ENCODE data around the gene CITED4.
"Not testable (repeated sequence)": the region's sequence is repeated elsewhere in the genome, so short reads cannot be mapped to it uniquely, and the experiment has no call there.

Gene CITED4, protein sequence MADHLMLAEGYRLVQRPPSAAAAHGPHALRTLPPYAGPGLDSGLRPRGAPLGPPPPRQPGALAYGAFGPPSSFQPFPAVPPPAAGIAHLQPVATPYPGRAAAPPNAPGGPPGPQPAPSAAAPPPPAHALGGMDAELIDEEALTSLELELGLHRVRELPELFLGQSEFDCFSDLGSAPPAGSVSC

DNA sequence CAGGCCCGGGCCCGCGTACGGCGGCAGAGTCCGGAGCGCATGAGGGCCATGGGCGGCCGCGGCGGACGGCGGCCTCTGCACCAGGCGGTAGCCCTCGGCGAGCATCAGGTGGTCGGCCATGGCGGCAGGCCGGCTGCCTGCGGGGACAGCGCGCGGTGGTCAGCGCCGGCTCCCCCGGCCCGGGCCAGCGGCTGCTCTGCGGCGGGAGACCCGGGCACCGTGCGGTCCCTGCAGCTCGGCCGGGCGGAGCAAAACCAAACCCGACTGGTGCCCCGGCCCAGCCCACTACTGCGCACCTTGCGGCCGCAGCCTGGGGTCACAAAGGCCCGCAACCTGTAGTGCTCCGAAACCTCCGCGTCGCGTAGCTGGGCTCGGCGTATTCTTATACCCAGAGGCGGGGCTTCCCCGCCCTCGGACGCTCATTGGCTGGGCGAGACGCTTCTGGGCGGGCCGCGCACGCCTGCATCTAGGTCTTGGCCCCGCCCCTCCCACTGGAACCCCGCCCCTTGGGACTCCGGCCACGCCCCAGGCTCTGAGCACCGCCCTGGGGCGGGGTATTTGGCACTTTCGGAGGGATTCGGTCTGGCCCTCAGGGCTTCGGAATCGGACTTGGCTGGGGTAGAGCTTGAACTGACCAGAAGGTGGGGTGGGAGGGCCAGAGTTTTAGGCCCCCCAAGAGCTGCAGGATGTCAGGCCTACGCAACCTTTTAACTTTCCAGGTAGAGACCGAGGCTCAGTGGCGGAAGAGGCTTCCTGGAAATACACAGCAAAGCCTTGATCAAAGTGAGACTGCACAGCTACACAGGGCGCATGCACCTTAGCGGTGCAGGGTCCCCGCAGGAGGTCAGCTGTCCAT, at the start of gene CITED4:
Gene CITED4 (minus strand): TSS at position 356 of the 856 bp plus-strand sequence. CDS start 236 bp downstream, at position 120.
- peak; percentile 86 for DNase-seq (ENCODE audit: low spot score)

DNA sequence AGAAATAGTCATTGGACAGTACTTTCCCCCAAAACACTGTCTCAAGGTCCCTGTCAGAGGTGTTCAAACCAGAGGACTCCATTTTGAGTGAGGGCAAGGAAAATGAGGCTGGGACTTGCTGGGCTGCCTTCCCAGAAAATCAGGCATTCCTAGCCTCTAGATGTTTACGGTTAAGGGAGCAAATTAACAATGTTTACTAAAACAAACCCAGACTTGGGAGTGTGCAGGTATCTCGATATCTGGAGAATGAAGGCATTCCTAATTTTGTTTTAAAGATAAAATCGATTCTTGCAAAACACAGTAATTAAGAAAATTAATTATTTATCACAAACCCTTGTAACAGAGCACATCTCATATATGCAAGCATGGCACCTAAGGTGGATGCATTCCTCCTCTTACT, 48.9 kb upstream of the CITED4 start:
- DNase-seq (ENCODE audit: low spot score): no peak

DNA sequence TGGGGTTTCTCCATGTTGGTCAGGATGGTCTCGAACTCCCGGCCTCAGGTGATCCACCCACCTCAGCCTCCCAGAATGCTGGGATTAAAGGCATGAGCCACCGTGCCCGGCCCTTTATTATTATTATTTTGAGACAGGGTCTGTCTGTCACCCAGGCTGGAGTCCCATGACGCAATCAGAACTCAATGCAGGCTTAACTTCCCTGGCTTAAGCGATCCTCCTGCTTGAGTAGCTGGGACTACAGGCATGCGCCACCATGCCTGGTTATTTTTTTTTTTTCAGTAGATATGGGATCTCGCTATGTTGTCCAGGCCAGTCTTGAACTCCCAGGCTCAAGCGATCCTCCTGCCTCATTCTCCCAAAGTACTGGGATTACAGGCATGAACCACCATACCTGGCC, 47.1 kb upstream of the CITED4 start:
- no peak for DNase-seq (ENCODE audit: low spot score)

DNA sequence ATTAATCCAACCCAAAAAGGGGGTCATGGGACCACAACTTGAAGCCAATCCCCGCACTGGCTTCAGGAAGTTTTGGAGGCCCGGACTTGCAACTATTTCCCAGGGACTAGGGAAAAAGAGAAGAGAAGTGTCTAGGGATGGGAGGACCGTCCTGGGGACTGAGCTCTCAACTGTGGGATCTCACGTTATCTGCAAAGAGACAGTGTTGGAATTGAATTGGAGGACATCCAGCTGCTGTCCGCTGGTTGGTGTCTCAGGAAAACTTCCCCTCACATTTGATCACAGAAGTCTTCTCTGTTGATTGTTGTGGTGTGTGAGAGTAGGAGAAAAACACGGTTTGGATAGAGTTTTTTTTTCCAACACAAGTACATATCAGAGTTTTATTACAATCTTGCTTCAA, 46.2 kb upstream of the CITED4 start:
- no peak for DNase-seq (ENCODE audit: low spot score)

DNA sequence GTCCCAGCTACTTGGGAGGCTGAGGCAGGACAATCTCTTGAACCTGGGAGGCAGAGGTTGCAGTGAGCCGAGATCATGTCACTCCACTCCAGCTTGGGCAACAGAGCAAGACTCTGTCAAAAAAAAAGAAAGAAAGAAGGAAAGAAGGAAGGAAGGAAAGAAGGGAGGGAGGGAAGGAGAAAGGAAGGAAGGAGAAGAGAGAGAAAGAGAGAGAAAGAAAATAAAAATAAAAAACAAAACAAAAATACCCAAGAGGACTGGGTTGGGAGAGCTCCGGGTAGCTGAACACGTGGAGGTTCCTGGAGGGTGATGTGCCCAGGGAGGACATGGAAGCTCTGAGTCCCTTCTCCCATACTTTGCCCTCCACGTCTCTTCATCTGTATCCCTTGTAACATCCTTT, 45.7 kb upstream of the CITED4 start:
- DNase-seq (ENCODE audit: low spot score): no peak

DNA sequence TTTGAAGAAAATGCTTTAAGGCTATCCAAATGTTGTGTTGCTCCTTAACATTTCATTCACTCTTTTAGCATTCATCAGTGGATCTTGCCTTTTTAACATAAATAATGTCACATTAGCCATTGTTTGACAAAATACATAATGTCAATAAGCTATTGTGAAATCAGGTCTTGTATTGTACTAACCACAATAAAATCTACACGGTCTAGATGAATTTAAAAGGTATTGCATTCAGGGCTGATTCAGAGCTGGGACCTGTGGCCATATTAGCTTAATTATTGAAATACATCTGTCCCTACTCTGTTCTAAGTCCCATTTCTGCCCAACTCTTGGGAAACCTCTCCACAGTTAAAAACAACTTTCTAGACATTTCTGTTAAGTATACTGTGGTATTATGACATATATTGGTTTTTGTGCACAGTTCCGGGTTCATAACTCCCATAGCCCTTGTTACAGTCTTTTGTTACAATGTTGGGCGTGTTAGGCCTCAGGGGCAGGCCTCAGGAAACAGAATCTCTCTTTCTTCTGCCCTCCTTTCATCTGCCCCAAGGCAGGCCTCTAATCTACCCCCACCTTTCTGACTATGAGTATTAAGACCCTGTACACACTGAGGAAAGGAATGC, 44.7 kb upstream of the CITED4 start:
- DNase-seq (ENCODE audit: low spot score): no peak

DNA sequence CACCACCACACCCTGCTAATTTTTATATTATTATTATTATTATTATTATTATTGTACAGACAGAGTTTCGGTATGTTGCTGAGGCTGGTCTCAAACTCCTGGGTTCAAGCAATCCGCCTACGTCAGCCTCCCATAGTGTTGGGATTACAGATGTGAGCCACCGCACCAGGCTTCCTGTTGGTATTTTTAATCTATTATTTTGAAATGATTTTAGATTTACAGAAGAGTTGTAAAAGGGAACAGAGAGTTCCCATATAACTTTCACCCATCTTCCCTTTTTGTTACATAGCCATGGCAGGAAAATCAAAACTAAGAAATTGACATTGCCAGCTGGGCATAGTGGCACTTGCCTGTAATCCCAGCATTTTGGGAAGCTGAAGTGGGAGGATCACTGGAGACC, 42.9 kb upstream of the CITED4 start:
- no peak for DNase-seq (ENCODE audit: low spot score)

DNA sequence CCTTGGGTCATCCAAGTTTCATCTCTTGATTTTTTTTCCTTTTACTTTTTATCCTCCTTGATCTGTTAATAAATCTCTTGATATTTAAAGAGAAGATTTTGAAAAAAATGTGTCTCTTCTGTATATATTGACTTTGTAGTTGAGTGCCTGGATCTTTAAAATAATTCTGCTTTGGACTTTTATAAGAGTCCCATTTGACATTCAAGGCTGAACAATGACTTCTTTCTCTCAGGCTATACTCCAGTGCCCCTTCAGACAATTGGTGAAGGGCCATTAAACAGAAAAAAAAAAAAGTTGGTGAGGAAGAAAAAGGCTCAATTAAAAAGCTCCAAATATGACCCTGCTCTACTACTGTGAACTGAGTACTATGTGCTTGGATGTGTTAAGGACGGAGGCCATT, 40.9 kb upstream of the CITED4 start:
- DNase-seq (ENCODE audit: low spot score): peak; percentile 64

DNA sequence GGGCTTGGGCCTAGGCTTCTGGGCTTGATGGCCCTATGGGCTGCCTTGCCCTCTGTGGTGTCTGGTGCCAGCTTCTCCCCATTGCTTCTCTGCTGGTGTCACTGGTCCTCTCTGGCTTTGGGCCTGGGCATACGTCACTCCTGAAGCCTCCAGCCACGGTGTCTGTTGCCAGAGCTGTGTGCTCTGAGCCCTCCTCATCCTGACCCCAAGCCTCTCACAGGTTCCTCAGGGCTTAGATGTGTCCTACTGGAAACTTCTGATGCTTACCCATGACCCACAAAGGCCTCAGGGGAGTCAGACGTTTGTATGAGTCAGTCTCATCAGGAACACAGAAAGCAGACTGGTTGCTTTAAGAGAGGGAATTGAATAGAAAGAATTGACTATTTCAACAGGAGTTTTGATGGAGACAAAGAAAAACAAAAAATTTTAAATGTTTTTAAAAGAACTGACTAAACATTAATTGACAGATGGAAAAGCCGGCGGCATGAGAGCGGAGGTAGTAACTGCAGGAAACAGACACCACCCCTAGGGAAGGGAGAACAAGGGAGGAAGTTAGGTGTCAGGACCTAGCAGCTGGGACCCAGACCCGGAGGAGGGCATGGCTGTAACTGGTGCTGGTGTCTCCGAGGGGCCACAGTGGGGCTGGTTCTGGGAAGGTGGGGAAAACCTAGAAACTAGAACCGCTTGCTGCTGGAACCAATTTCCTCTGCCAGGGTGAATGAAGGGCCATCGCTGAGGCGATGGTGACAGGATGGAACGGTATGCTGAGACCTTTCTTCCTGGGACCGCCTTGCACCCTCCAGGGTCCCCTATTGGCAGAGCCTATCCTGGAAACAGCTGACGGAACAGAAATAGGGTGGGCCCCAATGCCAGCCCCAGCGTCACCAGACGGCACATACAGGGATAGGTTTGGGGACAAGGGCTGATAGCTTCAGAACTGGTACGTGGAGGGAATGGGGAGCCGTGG, 40.0 kb upstream of the CITED4 start:
- DNase-seq (ENCODE audit: low spot score): peak; percentile 89

DNA sequence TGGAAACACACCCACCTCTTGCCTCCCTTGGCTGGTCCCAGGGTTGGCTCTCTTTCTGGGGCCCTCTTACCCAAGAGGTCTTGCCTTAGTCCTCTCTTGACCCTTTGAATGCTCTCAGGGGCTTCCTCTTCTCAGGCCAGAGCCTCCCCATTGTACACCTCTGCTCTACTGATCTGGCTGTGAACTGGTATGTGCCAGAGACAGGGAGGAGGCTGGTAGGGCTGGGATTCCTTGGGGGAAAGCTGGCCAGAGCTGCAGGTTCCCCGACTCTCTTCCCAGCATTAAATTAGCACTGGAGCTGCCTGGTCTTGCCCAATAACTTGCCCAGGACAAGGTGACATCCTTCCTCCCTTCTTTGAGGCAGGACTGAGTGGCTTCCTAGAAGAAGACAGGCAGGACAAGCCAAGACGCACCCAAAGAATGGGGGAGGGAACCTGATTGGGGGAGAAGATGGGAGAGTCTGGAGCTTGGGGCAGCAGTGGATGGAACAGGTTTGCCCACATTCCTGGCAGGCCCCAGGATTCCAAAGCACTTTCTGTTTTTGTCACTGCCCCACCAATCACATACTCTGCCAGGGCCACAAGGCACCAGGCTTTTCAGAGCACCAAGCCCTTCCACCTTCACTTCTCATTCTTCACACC, 37.2 kb upstream of the CITED4 start:
- DNase-seq (ENCODE audit: low spot score): no peak

DNA sequence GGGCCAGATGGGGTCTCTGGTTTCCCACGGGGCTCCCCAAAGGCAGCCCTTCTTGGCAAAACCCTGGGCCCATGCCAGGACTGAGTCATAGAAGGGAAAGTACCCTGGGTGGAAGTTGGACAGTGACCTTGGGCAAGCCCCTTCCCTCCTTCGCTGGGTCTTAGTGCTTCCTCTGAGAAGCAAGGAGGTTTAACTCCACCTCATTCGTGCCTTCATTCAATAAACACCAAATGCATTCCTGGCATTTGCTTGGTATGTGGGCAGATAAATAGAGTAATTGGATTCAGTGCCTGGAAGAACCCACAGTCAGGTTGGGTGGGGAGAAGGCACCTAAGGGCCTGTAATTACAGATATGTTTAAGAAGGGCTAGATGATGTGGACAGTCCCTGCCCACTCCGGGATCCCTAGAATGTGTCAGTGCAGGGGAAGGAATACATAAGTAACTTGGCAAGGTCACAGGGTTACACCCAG, 36.3 kb upstream of the CITED4 start:
- DNase-seq (ENCODE audit: low spot score): no peak

DNA sequence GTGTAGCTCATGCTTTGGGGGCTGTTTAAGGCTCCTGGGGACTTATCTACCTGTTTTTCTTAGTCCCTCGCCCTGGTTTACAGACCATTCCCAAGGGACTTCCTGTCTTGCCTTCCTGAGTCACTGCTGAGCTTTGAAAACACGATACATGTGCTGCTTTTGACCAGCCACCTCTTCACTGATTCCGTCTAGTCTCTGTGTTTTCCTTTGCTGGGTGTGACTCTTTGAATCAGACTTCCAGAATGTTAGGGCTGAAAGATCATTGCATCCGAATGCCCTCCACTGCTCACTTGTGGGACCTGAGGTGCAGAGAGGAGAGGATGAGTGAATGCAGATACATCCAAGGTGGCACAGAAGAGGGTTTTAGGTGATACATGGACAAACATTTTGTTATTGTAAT, 35.4 kb upstream of the CITED4 start:
- DNase-seq (ENCODE audit: low spot score): no peak

DNA sequence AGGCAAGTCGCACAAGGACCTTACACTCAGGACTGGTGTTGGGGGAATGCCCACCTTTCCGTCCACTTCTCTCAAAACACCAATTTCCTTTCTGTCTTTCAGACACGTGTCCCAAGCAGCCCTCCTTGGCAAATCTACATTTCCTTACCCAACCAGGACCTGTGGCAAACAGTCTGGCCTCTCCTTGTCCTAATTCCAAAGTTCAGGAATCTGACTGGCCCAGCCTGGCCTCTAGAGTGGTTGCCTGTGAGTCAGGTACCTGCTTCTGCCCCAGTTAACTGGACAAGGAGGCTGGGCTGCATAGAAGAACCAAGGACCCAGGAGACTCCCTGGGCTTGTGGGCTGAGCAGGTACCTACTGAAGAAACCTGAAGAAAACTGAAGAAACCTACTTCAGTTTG, 34.3 kb upstream of the CITED4 start:
- DNase-seq (ENCODE audit: low spot score): no peak

DNA sequence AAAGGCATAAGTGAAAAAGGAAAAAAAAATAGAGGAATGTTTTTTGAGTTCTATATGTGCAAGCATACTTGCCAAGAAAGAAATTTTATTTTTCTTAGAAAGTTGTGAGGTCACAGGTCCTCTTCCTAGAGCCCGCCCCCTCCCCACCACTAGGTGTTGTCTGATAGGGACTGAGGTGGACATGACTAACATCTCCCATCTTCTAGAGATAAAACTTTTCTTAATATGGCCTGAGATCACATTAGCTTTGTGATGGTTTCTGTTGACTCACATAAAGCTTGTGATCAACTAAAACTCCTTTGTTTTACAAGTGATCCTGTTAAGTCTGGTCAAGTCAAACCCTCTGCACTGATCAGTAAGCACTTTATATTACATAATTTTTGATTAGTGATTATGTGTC, 33.4 kb upstream of the CITED4 start:
- DNase-seq (ENCODE audit: low spot score): no peak

DNA sequence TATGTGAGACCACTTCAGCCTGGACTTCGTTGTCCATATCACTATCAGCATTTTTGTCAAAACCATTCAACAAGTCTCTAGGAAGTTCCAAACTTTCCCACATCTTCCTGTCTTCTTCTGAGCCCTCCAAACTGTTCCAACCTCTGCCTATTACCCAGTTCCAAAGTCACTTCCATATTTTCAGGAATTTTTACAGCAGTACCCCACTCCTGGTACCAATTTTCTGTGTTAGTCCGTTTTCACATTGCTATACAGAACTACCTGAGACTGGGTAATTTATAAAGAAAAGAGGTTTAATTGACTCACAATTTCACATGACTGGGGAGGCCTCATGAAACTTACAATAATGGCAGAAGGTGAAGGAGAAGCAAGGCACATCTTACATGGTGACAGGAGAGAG, 32.7 kb upstream of the CITED4 start:
- not testable (repeated sequence) for DNase-seq (ENCODE audit: low spot score)

DNA sequence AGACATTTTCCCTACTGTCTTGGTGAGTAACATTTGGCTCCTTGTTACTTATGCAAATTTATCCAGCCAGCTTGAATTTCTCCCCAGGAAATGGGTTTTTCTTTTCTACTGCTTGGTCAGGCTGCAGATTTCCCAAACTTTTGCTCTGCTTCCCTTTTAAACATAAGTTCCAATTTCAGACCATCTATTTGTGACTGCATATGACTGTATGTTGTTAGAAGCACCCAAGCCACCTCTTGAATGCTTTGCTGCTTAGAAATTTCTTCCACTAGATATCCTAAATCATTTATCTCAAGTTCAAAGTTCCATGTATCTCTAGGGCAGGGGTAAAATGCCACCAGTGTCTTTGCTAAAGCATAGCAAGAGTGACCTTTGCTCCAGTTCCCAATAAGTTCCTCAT, 32.3 kb upstream of the CITED4 start:
- DNase-seq (ENCODE audit: low spot score): no peak

DNA sequence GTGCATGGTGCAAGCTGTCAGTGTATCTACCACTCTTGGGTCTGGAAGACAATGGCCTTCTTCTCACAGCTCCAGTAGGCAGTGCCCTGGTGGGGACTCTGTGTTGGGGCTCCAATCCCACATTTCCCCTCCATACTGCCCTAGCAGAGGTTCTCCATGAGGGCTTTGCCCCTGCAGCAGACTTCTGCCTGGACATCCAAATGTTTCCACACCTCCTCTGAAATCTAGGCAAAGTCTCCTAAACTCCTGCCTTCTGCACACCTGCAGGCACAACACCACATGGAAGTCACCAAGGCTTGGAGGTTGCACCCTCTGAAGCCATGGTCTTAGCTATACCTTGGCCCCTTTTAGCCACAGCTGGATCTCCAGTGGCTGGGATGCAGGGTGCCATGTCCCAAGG, 31.8 kb upstream of the CITED4 start:
- DNase-seq (ENCODE audit: low spot score): no peak

DNA sequence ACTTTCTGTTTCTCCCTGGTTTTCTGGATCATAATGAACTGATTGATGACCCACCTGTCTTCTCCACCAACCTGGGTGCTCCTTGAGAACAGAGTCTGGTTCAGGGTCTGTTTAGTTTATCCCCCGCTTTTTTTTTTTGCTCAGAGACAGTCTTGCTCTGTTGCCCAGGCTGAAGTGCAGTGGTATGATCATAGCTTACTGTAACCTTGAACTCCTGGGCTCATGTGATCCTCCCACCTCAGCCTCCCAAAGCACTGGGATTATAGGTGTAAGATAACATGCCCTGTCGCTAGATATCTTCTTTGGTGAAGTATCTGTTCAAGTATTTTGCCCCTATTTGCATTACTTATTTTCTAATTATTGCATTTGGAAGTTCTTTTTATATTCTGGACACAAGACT, 30.2 kb upstream of the CITED4 start:
- no peak for DNase-seq (ENCODE audit: low spot score)

DNA sequence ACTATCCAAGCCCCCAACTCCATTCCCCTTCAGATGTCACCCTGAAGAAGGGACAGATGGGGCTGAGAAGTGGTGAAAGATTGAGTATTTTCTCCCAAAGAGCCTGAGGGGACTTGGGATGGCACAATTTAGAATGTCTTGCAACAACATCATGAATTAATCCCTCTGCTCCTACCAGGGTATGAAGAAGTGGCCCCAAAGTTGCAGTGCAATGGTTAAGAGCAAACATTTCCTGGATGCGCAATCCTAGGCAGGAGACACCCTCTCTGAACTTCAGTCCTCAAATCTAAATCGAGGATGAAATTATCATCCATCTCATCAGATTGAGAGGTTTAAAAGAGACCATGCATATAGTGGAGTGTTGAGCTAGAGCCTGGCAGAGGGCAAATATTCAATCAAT, 28.6 kb upstream of the CITED4 start:
- no peak for DNase-seq (ENCODE audit: low spot score)

DNA sequence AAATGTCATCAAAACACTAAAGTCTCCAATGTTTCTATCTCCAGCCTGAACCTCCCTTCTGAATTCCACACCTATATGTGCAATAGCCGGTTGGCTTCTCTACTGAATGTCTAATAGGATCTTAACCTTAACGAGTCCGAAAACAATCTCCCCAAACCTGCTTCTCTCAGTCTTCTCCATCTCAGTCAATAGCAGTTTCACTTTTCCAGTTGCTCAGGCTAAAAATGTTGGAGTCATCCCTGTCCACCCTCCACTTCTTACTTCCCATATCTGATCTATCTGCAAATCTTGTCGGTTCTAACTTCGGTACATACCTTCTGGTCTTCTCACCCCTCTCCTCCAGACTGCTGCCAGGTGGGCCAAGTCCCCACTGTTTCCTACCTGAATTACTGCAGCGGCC, 25.5 kb upstream of the CITED4 start:
- no peak for DNase-seq (ENCODE audit: low spot score)

DNA sequence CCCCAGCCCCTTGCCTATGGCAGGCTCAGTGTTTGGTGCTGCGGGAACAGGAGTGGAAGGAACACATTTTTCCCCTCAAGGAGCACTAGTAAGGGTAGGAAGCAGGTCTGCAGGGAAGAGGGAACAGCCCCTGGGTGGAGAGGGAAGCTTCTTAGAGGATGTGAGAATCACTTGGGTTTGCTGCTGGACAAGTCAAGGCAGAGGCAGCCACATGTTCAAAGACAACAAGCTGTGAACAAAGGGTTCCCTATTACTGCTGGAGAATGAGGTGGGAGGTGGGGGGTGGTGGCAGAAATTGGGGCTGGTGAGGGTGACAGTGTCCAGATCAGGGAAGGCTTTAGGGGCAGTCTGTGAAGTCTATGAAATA, 24.8 kb upstream of the CITED4 start:
- DNase-seq (ENCODE audit: low spot score): no peak
